ENCODE results near the gene ATRNL1.
"Not testable (repeated sequence)": the region's sequence is repeated elsewhere in the genome, so short reads cannot be mapped to it uniquely, and the experiment has no call there.

Gene ATRNL1

DNA sequence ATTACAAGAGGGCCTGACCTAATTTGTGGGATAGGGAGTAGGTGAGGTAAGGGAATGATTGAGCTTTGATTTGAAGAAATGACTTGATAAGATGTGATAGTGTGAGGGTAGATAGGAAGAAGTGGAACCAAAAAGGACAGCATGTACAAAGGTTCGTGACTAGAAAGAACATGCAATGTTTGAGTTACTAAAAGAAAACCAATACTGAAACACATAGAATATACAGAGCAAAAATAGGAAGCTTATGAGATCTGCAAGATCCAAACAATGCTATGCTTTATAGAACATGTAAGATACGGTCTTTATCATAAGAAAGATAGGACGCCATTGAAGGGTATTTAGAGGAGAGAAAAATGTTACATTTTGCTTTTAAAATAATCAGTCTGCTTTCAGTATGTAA, 343.8 kb downstream of the ATRNL1 start:
- no peak for DNase-seq

DNA sequence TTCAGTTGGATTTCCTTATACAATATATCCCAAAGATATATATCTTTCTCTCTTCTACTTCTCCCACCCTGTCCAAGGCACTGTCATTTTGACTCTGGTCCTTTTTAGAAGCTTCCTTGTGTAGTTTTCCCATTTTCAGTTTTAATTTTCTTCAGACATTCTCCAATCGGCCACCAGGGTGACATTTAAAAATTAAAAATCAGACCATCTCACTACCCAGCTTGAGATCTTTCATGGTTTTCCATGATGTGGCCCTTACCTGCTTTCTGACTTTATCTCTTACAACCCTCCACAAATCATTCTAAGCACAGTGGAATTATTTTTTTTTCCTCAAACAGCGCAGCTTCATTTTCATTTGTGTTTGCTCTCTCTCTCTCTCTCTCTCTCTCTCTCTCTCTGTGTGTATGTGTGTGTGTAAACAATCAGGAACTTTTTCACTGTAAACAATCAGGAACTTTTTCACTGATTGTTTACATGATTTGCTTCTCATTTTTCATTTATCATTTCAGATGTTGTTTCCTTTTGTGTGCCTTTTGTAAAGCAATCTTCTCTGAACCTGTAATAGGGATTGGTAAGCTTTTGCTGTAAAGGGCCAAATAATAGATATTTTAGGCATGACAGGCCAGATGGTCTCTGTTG, 348.9 kb downstream of the ATRNL1 start:
- no peak for DNase-seq

- no peak for DNase-seq
Observed at GRCh38 chr10:115456812-115457211, 363.6 kb downstream of the ATRNL1 start.

DNA sequence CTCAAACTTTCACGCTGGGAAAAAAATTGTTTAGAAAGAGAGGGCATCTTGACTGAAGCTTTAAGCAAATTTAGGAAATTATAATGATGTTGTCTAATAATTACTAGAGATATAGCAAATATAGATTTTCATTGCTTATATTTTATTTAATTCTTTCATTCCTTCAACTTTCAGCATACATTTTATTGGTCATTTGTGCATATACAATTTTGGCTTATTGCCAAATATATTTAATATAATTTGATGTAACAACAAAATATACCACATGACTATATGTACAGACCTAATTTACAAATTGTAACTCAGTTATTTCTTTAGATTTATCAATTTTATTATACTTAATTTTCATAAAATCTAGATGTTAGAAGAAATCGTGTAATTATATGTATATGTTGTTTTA, 390.1 kb downstream of the ATRNL1 start:
- no peak for DNase-seq

GRCh38 chr10:115491526-115492140, 398.5 kb downstream of the ATRNL1 start:
- DNase-seq, result no peak

- DNase-seq, result no peak
Observed at GRCh38 chr10:115503546-115503945, 410.4 kb downstream of the ATRNL1 start.

DNA sequence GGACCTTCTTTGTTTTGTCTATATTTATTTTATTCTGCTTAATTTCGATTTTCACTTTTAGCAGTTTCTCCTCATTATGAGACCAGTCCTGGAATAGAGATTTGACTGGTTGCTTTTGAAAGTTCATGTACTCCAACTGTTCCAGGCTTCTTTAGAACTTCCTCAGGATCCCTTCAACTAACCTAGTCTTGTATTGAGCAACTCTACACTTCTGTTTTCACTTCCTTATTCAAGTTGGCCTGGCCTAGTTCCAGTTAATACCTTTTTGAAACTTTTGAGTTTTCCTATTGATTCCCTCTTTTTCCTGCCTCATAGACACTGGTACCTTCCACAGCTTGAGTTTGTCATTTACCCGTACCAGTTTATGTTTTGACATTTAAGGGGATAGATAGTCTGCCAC, 421.7 kb downstream of the ATRNL1 start:
- no peak for DNase-seq

- DNase-seq, result no peak
Observed at GRCh38 chr10:115525141-115525540, 432.0 kb downstream of the ATRNL1 start.

GRCh38 chr10:115527682-115528081, 434.5 kb downstream of the ATRNL1 start:
- not testable (repeated sequence) for DNase-seq

GRCh38 chr10:115536401-115536800, 443.2 kb downstream of the ATRNL1 start:
- not testable (repeated sequence) for DNase-seq

DNA sequence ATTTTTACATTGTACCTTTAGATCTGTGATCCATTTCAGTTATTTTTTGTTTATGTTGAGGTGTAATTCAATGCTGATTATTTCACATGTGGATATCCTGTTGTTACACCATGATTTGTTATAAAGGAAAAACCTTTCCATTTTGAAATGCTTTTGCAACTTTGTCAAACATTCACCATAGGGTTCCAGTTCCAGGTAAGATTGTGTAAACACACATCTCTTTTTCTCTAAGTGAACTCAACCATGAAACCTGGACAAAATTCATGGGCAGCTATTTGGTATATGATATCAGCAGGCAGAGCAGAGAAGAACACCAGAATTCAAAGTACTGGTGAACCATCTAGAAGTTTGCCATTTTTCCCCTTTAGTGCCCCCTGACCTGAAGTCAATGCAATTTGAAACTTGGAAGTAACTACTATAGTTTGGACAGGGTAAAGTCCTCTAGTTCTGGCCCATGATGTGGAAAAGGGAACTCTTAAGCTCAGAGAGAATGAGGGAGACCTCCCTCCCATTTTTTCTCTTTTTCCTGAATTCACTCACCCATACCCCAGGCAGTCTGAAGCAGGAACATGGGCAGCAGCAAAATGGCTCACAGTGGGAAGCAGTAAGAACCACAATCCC, 446.1 kb downstream of the ATRNL1 start:
- DNase-seq, result no peak

DNA sequence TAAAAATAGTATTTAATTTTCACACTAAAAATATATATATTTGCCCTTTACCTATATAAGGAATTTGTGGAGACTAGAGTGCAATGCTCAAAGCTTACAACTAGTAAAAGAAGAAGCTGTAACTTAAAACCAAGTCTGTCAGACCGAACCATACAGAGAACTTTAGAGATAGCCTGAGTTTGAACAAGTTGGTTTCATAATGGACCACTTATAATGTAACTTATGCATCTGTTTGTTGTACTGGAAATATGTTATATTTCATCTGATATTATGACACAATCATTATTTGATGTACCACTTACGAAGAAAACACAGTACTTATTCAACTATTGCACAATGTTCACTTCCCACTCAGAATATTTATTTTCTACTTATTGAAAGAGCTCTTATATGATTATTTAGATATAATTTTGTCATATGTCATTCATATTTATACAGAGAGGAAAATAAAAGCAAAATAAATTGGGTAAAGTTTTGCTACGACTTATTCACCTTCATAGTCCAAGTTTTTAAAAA, 462.8 kb downstream of the ATRNL1 start:
- no peak for DNase-seq

DNA sequence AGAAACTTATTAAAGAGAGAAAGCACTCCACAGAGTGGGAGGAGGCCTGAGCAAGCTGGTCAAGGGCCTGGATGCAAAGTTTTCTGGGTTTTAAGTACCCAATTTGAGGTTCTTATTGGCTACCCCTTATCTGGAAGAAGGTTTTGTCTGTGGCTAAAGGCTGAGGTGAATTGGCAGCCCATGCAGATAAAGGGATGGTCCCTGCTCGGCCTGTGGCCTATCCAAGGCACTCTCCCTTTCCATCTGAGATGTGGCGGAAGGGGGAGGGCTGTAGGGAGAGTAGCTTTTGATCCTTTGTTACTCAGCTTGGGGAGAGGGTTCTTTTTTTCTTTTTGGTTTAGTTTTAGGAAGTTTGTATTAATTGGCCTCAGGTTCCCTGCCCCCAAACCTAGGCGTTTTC, 465.1 kb downstream of the ATRNL1 start:
- no peak for DNase-seq

- no peak for DNase-seq
Observed at GRCh38 chr10:115566867-115567266, 473.7 kb downstream of the ATRNL1 start.

DNA sequence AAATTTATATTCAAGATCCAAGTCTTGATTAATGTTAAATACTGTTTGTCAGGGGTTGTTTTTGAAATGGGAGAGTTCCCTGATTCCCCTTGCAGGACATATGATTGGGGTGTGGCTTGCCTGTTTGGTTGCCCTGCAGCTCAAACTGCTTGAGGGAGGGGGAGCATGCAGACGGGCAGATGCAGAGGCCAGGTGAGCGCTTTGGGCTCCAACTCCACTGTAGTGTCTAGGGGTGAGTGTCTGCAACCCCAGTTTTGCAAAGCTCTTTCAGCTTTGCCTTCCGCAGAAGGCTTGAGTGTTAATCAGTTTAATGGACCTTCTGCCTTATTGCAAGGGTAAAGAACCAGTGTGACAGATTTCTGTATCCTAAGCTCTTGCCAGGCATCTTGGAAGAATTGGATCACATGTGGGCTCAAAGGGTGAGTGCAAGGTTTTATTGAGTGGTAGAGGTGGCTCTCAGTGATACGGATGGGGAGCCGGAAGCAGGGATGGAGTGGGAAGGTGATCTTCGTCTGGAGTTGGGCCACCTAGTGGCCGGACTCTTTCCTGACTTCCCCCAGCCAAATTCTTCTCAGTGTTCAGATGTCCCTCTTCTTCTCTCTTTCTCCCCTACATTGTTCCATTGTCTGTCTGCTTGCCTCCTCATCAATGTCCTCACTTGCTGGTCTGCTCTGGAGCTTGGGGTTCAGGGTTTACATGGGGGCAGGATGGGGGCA, 479.7 kb downstream of the ATRNL1 start:
- DNase-seq, result no peak

GRCh38 chr10:115580239-115580638, 487.1 kb downstream of the ATRNL1 start:
- no peak for DNase-seq

- no peak for DNase-seq
Observed at GRCh38 chr10:115593060-115593459, 499.9 kb downstream of the ATRNL1 start.

GRCh38 chr10:115604627-115605026, 511.5 kb downstream of the ATRNL1 start:
- no peak for DNase-seq

- DNase-seq, result no peak
Observed at GRCh38 chr10:115606086-115606485, 512.9 kb downstream of the ATRNL1 start.

DNA sequence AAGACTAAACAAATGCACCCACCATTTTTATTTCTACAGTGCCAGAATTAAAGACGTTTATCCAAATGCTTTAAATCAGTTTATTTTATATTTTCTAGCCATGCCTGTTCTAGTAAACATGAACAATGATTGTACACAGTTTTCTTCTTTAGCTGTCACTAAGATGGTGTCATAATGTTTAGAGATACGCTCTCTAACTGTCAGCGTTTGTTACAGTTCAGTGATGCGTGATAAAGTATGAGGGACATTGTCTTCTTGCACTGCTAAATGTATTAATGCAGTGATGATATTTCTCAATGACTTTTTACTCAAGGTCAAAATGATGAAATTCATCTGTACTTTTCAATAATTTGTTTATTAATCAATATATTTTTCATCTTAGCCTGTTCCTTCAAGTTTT, 513.6 kb downstream of the ATRNL1 start:
- no peak for DNase-seq

- no peak for DNase-seq
Observed at GRCh38 chr10:115624448-115624847, 531.3 kb downstream of the ATRNL1 start.

- DNase-seq, result no peak
Observed at GRCh38 chr10:115628616-115629015, 535.5 kb downstream of the ATRNL1 start.

GRCh38 chr10:115638246-115638645, 545.1 kb downstream of the ATRNL1 start:
- no peak for DNase-seq

DNA sequence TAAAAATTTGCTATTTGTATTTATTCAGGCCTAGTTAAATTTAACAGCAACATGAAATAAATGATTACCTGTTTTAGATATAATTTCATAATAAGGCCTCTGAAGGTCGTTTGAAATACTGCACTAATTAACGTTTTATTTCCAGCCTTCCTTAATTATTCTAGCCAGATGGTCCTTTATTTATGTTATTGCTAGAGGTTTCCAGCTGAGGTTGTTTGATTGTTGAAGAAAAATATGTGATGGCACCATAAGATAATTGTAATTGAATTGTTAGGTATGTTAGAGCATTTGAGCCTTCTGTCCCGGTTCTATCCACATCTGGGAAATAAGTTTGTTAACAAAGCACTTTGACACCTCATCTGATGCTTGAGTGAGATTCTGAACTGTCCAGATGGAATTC, 556.1 kb downstream of the ATRNL1 start:
- DNase-seq, result no peak
